GM12801 (cell line): Measurements from ENCODE around the gene OMP.

Source experiments
- TF ChIP-seq, protein P1 (sequence below): IDR thresholded peaks from one replicate; pipeline ENCODE4 v1.5.1; 2011; ENCODE audit warnings: control low read depth; ENCODE audit not compliant: insufficient read length; ENCODE audit errors: extremely low read depth

Gene OMP

DNA sequence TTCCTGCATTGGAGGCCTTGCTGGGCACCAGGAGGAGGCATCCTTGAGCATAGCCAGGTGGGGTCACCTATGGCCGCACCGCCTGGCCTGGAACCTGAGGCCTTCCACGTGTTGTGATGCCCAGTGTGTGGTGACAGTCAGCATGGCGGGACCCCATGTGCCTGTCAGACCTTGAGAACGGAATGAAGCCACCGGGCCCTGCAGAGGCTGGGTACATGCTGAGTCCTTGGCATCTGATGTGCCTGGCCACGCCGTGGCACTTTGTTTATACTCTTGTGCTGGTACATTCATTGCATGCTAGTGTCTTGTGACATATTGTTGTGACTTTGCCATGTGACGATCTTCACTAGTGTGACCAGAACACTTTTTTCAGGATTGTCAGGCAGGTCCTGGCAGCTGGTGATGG lies 16.9 kb downstream of the OMP start:
- TF ChIP-seq, protein P1, sequence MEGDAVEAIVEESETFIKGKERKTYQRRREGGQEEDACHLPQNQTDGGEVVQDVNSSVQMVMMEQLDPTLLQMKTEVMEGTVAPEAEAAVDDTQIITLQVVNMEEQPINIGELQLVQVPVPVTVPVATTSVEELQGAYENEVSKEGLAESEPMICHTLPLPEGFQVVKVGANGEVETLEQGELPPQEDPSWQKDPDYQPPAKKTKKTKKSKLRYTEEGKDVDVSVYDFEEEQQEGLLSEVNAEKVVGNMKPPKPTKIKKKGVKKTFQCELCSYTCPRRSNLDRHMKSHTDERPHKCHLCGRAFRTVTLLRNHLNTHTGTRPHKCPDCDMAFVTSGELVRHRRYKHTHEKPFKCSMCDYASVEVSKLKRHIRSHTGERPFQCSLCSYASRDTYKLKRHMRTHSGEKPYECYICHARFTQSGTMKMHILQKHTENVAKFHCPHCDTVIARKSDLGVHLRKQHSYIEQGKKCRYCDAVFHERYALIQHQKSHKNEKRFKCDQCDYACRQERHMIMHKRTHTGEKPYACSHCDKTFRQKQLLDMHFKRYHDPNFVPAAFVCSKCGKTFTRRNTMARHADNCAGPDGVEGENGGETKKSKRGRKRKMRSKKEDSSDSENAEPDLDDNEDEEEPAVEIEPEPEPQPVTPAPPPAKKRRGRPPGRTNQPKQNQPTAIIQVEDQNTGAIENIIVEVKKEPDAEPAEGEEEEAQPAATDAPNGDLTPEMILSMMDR: no peak

GRCh38 chr11:77120571-77120970 lies 17.9 kb downstream of the OMP start:
- TF ChIP-seq, protein P1: no peak

DNA sequence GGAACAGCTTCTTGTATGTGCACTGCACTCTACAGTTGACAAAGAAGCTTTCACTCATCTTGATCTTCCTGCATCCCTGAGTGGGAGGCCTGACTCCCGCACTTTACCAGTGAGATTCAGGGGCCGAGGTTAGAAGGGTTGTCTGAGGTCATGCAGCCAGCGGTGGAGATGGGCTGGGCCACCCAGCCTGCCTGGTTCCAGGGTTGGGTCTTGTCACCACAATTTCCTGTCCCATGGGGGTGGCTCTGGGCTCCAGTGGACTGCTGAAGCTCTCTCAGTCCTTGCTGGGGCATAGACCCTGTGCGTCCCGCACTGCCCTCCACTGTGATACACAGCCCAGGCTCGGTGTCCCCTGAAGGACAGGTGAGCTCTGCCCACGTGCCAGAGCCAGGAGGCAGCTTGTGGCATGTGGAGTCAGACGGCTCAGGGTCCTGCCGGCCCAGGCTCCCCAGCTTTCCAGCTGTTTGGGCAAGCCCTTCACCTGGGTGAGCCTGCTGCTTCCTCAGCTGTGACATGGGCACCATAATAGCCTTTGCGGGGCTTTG lies 18.5 kb downstream of the OMP start:
- TF ChIP-seq, protein P1: no peak

DNA sequence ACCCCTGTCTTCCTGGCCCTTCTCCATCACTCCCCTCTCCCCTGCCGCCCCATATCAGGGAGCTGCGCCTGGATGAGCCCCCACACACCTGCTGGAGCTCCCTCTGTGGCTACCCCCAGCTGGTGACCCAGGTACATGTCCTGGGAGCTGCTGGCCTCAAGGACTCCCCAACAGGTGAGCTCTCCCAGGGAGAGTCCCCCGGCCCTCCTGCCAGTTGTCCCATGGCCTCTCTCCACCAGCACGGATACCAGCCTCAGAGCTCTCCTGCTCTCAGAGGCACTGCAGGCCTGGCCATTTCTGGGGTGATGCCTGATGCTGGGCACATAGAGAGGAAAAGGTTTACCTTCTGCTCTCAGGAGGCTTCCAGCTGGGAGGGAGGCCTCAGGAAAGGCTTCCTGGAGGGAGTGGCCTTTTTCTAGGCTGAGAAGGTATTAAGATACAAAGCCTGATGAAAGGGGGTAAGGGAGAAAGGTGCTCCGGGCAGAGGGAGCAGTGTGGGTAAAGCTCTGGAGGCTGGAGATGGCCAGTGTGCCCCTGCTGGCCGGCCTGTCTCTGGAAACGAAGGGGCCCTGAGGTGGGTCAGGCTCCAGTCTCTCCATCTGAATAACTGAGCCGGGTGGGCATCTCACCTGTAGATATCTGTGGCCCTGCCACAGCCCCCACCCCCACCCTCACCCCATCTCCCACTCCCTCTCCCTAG lies 19.4 kb downstream of the OMP start:
- TF ChIP-seq, protein P1: no peak

GRCh38 chr11:77122576-77123212 lies 20.1 kb downstream of the OMP start:
- TF ChIP-seq, protein P1: no peak

DNA sequence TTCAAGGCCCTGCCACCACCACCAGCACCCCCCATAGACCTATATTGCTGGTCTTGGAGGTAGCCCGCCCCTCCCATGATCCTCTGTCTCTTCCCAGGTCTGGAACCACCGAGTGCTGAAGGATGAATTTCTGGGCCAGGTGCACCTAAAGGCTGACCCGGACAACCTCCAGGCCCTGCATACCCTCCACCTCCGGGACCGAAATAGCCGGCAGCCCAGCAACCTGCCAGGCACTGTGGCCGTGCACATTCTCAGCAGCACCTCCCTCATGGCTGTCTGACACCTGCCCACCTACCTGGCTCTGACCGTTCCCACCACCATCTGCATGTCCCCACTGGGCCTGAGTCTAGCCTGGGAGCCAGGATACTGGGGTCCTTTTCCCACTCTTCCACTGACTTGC lies 21.0 kb downstream of the OMP start:
- TF ChIP-seq, protein P1: no peak

GRCh38 chr11:77124041-77124440 lies 21.4 kb downstream of the OMP start:
- TF ChIP-seq, protein P1: no peak
